Measurements from ENCODE around the gene WWOX.

Gene WWOX

DNA sequence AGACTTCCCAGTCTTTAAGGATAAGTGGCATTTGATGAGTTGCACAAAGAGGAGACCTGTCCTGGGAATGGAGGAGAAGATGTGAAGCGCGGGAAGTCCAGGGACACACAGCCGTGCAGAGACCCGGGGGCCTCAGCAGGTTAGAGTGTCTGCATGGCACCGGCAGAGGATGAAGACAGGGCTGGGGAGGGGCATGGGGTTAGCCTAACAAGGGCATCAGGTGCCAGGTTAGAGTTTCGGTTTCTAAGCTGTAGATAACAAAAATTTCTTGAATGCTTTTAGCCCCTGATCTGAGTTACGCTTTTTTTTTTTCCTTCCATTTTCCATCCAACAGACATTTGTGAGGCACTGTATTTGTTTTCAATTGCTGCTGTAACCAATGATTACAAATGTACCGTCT lies 906.8 kb downstream of the WWOX start:
- intact Hi-C loops (cut with DNase I; ENCODE audit: low total_unique reads), result no loop called here

DNA sequence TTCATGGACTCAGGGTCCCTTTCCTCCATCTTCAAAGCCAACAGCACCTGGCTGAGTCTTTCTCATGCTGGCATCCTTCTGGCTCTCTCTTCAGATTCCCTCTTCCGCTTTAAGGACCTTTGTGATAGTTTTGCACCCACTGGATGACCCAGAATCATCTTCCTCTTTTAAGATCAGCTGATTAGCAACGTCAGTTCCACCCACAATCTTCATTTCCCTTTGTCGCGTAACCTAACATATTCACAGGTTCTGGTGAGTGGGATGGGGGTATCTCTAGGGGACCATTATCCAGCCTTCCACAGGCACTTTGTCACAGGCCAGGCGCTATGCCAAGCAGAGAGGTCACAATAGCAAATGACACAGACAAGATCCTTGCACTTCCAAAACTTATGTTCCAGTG lies 907.3 kb downstream of the WWOX start:
- no peaks in the 10 kb centered on the region for H3K9me3 ChIP-seq
- TF ChIP-seq, protein P1, sequence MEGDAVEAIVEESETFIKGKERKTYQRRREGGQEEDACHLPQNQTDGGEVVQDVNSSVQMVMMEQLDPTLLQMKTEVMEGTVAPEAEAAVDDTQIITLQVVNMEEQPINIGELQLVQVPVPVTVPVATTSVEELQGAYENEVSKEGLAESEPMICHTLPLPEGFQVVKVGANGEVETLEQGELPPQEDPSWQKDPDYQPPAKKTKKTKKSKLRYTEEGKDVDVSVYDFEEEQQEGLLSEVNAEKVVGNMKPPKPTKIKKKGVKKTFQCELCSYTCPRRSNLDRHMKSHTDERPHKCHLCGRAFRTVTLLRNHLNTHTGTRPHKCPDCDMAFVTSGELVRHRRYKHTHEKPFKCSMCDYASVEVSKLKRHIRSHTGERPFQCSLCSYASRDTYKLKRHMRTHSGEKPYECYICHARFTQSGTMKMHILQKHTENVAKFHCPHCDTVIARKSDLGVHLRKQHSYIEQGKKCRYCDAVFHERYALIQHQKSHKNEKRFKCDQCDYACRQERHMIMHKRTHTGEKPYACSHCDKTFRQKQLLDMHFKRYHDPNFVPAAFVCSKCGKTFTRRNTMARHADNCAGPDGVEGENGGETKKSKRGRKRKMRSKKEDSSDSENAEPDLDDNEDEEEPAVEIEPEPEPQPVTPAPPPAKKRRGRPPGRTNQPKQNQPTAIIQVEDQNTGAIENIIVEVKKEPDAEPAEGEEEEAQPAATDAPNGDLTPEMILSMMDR (IDR thresholded peaks at IDR 0.05), result no peak
- H3K4me1 ChIP-seq, result no peaks in the 10 kb centered on the region
- DNase-seq, result no peak
- intact Hi-C loops (cut with DNase I; ENCODE audit: low total_unique reads), result no loop called here
- H3K27me3 ChIP-seq, result no peaks in the 10 kb centered on the region
- no peak overlapping the region for H3K4me3 ChIP-seq
- no peaks in the 10 kb centered on the region for H3K36me3 ChIP-seq
- H3K27ac ChIP-seq, result no peak overlapping the region

More for the DNA sequence above, 906.8 kb downstream of the WWOX start:
- TF ChIP-seq, protein P1 (IDR thresholded peaks at IDR 0.05), result no peak
- Histone ChIP-seq H3K36me3 (no peaks in the 10 kb centered on the region), H3K27me3 (no peaks in the 10 kb centered on the region), H3K4me3 (no peak overlapping the region), H3K27ac (no peak overlapping the region), H3K4me1 (no peaks in the 10 kb centered on the region), H3K9me3 (no peaks in the 10 kb centered on the region)
- no peak for DNase-seq

DNA sequence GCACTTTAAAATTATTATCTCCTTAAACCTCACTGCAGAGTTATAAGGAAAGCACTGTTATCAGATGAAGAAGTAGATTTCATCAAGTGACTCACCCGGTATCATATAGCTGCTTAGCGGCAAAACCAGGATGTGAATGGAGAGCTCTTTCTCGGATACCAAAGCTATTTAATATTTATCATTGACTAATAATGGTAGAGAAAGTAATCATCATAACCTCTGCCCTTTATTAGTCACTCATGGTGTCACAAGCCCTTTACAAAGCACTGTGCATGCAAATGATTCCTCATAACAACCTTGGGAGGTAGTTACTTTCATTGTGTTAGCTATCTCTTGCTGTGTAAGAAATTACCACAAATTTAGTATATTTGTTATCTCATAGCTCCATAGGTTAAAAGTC lies 908.2 kb downstream of the WWOX start:
- TF ChIP-seq, protein P1 (IDR thresholded peaks at IDR 0.05), result no peak
- no peak overlapping the region for H3K4me3 ChIP-seq
- H3K4me1 ChIP-seq, result no peaks in the 10 kb centered on the region
- no peaks in the 10 kb centered on the region for H3K27me3 ChIP-seq
- no peaks in the 10 kb centered on the region for H3K36me3 ChIP-seq
- no peak for DNase-seq
- H3K9me3 ChIP-seq, result no peaks in the 10 kb centered on the region
- intact Hi-C loops (cut with DNase I; ENCODE audit: low total_unique reads), result no loop called here
- H3K27ac ChIP-seq, result no peak overlapping the region

DNA sequence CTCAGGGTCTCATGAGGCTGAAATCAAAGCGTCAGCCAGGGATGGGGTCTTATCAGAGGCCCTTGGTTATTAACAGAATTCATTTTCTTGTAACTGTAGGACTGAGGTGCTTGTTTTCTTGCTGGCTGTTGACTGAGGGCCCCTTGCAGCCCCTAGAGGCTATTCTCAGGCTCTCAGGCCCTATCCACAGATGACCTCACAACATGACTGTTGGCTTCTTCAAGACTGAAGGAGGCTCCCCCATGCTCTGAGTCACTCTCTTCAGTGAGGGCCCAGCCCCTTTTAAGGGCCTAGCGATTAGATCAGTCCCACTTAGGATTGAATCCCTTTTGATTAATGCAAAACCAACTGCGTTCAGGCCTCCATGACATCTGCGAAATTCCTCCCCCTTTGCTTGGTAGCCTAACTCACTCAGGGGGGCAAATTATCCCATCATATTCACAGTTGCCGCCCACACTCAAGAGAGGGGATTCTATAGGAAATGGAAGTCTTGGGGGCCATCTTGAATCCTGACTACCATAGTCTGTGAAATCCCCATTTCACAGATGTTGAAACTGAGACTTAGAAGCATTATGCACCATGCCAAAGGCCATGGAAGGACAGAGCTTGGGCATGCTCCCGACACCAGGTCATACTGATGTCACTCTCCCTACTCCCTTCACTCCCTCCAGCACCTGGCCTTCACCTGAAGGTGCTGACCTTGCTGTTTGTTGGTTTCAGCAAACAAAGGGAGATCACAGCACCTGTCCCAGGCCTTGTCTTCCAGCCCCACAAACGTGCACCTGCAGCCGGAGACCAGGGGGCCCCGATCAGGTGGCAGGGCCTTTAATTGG lies 908.8 kb downstream of the WWOX start:
- Histone ChIP-seq H3K36me3 (no peaks in the 10 kb centered on the region), H3K27me3 (no peaks in the 10 kb centered on the region), H3K9me3 (no peaks in the 10 kb centered on the region), H3K4me3 (no peak overlapping the region), H3K27ac (no peak overlapping the region), H3K4me1 (no peaks in the 10 kb centered on the region)
- intact Hi-C loops (cut with DNase I; ENCODE audit: low total_unique reads), result no loop called here
- DNase-seq, result no peak
- TF ChIP-seq, protein P1 (IDR thresholded peaks at IDR 0.05), result no peak

DNA sequence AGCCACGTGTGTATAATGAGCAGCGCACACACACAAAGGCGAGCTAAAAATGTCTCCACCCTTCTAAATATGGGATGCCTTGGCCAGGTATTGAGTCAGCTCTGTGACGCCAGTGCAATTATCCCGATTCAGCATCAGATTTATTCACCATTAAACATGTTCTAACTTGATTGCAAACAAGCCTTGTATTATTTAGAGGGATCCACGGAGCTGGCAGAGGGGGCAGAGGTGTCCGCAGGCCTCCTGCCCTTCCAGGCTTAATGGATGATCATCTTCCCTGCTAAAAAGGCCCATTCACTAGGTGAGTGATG lies 909.4 kb downstream of the WWOX start:
- Histone ChIP-seq H3K27me3 (no peaks in the 10 kb centered on the region), H3K36me3 (no peaks in the 10 kb centered on the region), H3K27ac (no peak overlapping the region), H3K4me1 (no peaks in the 10 kb centered on the region), H3K4me3 (no peak overlapping the region), H3K9me3 (no peaks in the 10 kb centered on the region)
- TF ChIP-seq, protein P1 (IDR thresholded peaks at IDR 0.05), result no peak
- intact Hi-C loops (cut with DNase I; ENCODE audit: low total_unique reads), result no loop called here
- DNase-seq, result no peak

All from tibial artery (tissue), 4 donors.